RKO (cell line): ENCODE results near the gene SCAP.
"Not testable (repeated sequence)": the region's sequence is repeated elsewhere in the genome, so short reads cannot be mapped to it uniquely, and the experiment has no call there.

Experiments
- DNase-seq: peaks from one replicate; pipeline ENCODE4 v3.0.0-alpha.2; 2016; ENCODE audit warnings: low spot score

Gene SCAP

GRCh38 chr3:47394140-47394870, 81.4 kb downstream of the SCAP start:
- no peak for DNase-seq

GRCh38 chr3:47392933-47393332, 82.8 kb downstream of the SCAP start:
- no peak for DNase-seq

GRCh38 chr3:47385796-47386195, 89.9 kb downstream of the SCAP start:
- DNase-seq: no peak

GRCh38 chr3:47385007-47385406, 90.7 kb downstream of the SCAP start:
- no peak for DNase-seq

- no peak for DNase-seq
Observed at GRCh38 chr3:47384425-47384824, 91.3 kb downstream of the SCAP start.

GRCh38 chr3:47381317-47382157, 94.2 kb downstream of the SCAP start:
- peak; percentile 91 for DNase-seq

- DNase-seq: peak; percentile 98
Observed at GRCh38 chr3:47380601-47381316, 95.0 kb downstream of the SCAP start, which contains the start of gene PTPN23. Gene PTPN23, plus strand, starts transcription at chr3:47381021. Its CDS starts 76 bp downstream, at chr3:47381097.

GRCh38 chr3:47380026-47380600, 95.6 kb downstream of the SCAP start:
- DNase-seq: no peak

GRCh38 chr3:47379411-47379899, 96.3 kb downstream of the SCAP start:
- no peak for DNase-seq

GRCh38 chr3:47378869-47379268, 96.9 kb downstream of the SCAP start:
- no peak for DNase-seq

GRCh38 chr3:47377186-47377585, 98.6 kb downstream of the SCAP start:
- no peak for DNase-seq

- DNase-seq: no peak
Observed at GRCh38 chr3:47376393-47376792, 99.3 kb downstream of the SCAP start.

GRCh38 chr3:47374587-47374986, 101.2 kb downstream of the SCAP start:
- no peak for DNase-seq

- DNase-seq: peak; percentile 21
Observed at GRCh38 chr3:47370887-47371697, 104.6 kb downstream of the SCAP start.

GRCh38 chr3:47370020-47370419, 105.7 kb downstream of the SCAP start:
- DNase-seq: not testable (repeated sequence)

- no peak for DNase-seq
Observed at GRCh38 chr3:47367631-47368030, 108.1 kb downstream of the SCAP start.

- DNase-seq: no peak
Observed at GRCh38 chr3:47366833-47367232, 108.9 kb downstream of the SCAP start.

GRCh38 chr3:47365213-47366153, 110.3 kb downstream of the SCAP start:
- no peak for DNase-seq
